H9 (cell line): Measurements from ENCODE around the gene COMMD9. TPM values are rescaled to one million over a fixed set of nuclear protein-coding genes. Genes with fewer than 3 reads are reported as not detected.

Source experiments
- DNase-seq: peaks from one replicate; pipeline ENCODE4 v3.0.0-alpha.2; 2017
- H2AFZ ChIP-seq: one replicate; pipeline ENCODE4 v1.6.1; 2013; ENCODE audit warnings: mild to moderate bottlenecking, low read length, control low read depth, moderate library complexity
- H2AK5ac ChIP-seq: 2 replicates; pipeline ENCODE4 v1.6.1; 2013; ENCODE audit warnings: low read length, control low read depth, mixed read lengths; ENCODE audit not compliant: insufficient read length
- H2BK120ac ChIP-seq: one replicate; pipeline ENCODE4 v1.6.1; 2013; ENCODE audit warnings: low read depth, mild to moderate bottlenecking, low read length, control low read depth, inconsistent platforms; ENCODE audit not compliant: poor library complexity, severe bottlenecking
- H2BK12ac ChIP-seq: 2 replicates; pipeline ENCODE4 v1.6.1; 2013; ENCODE audit warnings: low read length, control low read depth, mixed read lengths, low read depth; ENCODE audit not compliant: insufficient read length
- H2BK15ac ChIP-seq: 2 replicates; pipeline ENCODE4 v1.6.1; 2013; ENCODE audit warnings: low read depth, low read length, control low read depth
- H2BK20ac ChIP-seq: one replicate; pipeline ENCODE4 v1.6.1; 2013; ENCODE audit warnings: low read depth, mild to moderate bottlenecking, low read length, control low read depth, inconsistent platforms; ENCODE audit not compliant: poor library complexity, severe bottlenecking
- H2BK5ac ChIP-seq: 2 replicates; pipeline ENCODE4 v1.6.1; 2013; ENCODE audit warnings: low read length, control low read depth, mixed read lengths; ENCODE audit not compliant: insufficient read length
- H3K14ac ChIP-seq: 2 replicates; pipeline ENCODE4 v1.6.1; 2013; ENCODE audit warnings: low read length, control low read depth; ENCODE audit not compliant: insufficient read depth
- H3K18ac ChIP-seq: 2 replicates; pipeline ENCODE4 v1.6.1; 2013; ENCODE audit warnings: low read depth, mild to moderate bottlenecking, mixed read lengths, low read length, control low read depth; ENCODE audit not compliant: insufficient read length
- H3K23ac ChIP-seq: 2 replicates; pipeline ENCODE4 v1.6.1; 2013; ENCODE audit warnings: low read length, control low read depth, mixed read lengths, low read depth; ENCODE audit not compliant: insufficient read length
- H3K23me2 ChIP-seq: 2 replicates; pipeline ENCODE4 v1.6.1; 2013; ENCODE audit warnings: low read depth, mild to moderate bottlenecking, mixed read lengths, low read length, control low read depth; ENCODE audit not compliant: insufficient read length, poor library complexity, severe bottlenecking
- H3K27ac ChIP-seq: 2 replicates; pipeline ENCODE4 v1.5.1; 2013; ENCODE audit warnings: low read length, control low read depth, mixed read lengths, low read depth; ENCODE audit not compliant: insufficient read length
- H3K27me3 ChIP-seq: 2 replicates; pipeline ENCODE4 v1.6.1; 2013; ENCODE audit warnings: low read length, control low read depth, inconsistent platforms; ENCODE audit not compliant: insufficient read depth
- H3K4ac ChIP-seq: 2 replicates; pipeline ENCODE4 v1.6.1; 2013; ENCODE audit warnings: low read depth, mild to moderate bottlenecking, control low read depth, inconsistent platforms, low read length, moderate library complexity
- H3K4me1 ChIP-seq: 2 replicates; pipeline ENCODE4 v1.6.1; 2013; ENCODE audit warnings: low read length, control low read depth, inconsistent platforms; ENCODE audit not compliant: insufficient read depth
- H3K4me2 ChIP-seq: 2 replicates; pipeline ENCODE4 v1.6.1; 2013; ENCODE audit warnings: low read length, control low read depth, mixed read lengths; ENCODE audit not compliant: insufficient read length, insufficient read depth
- H3K56ac ChIP-seq: 2 replicates; pipeline ENCODE4 v1.6.1; 2013; ENCODE audit warnings: low read depth, mild to moderate bottlenecking, mixed read lengths, low read length, control low read depth; ENCODE audit not compliant: insufficient read length
- H3K79me1 ChIP-seq: 2 replicates; pipeline ENCODE4 v1.6.1; 2013; ENCODE audit warnings: low read depth, mild to moderate bottlenecking, moderate library complexity, low read length, control low read depth, inconsistent platforms; ENCODE audit not compliant: insufficient read depth, poor library complexity, severe bottlenecking
- H3K79me2 ChIP-seq: 2 replicates; pipeline ENCODE4 v1.6.1; 2013; ENCODE audit warnings: low read length, control low read depth, inconsistent platforms; ENCODE audit not compliant: insufficient read depth
- H3K9ac ChIP-seq: 2 replicates; pipeline ENCODE4 v1.6.1; 2013; ENCODE audit warnings: low read length, control low read depth, mixed read lengths; ENCODE audit not compliant: insufficient read length; ENCODE audit errors: extremely low read depth
- H3K9me3 ChIP-seq: one replicate; pipeline ENCODE4 v1.6.1; 2013; ENCODE audit warnings: low read depth, low read length, inconsistent platforms; ENCODE audit not compliant: control insufficient read depth
- H3T11ph ChIP-seq: one replicate; pipeline ENCODE4 v1.6.1; 2013; ENCODE audit warnings: mild to moderate bottlenecking, low read length, control low read depth, inconsistent platforms
- H4K20me1 ChIP-seq: one replicate; pipeline ENCODE4 v1.6.1; 2013; ENCODE audit not compliant: control insufficient read depth, insufficient read length, insufficient read depth
- H4K5ac ChIP-seq: 2 replicates; pipeline ENCODE4 v1.6.1; 2013; ENCODE audit warnings: low read depth, mild to moderate bottlenecking, mixed read lengths, low read length, control low read depth; ENCODE audit not compliant: insufficient read length
- H4K8ac ChIP-seq: replicated peaks from 2 replicates; pipeline ENCODE4 v1.6.1; 2013; ENCODE audit warnings: low read length, control low read depth, mixed read lengths, low read depth; ENCODE audit not compliant: insufficient read length
- H4K91ac ChIP-seq: 2 replicates; pipeline ENCODE4 v1.6.1; 2013; ENCODE audit warnings: low read depth, mild to moderate bottlenecking, moderate library complexity, mixed read lengths, low read length, control low read depth; ENCODE audit not compliant: insufficient read length
- H3K27ac Mint-ChIP-seq, 3 experiments: 2 replicates in 2 of 3; 3 replicates in 1 of 3; pipeline ENCODE4 v1.8.0; 2020 to 2021; ENCODE audit warnings: mixed read lengths in 3 of 3, mild to moderate bottlenecking in 1 of 3, moderate library complexity in 1 of 3
- H3K27me3 Mint-ChIP-seq: 2 replicates; pipeline ENCODE4 v1.8.0; 2021; ENCODE audit warnings: low read depth, mild to moderate bottlenecking, moderate library complexity, mixed read lengths
- H3K36me3 Mint-ChIP-seq, 3 experiments: 2 replicates in 2 of 3; 3 replicates in 1 of 3; pipeline ENCODE4 v1.8.0; 2020 to 2021; ENCODE audit warnings: low read depth in 3 of 3, mixed read lengths in 3 of 3; ENCODE audit not compliant: insufficient read depth in 1 of 3
- H3K4me1 Mint-ChIP-seq, 2 experiments: 2 replicates each; pipeline ENCODE4 v1.8.0; 2020; ENCODE audit warnings: mixed read lengths in 2 of 2
- H3K4me3 Mint-ChIP-seq, 2 experiments: 2 replicates in 1 of 2; 3 replicates in 1 of 2; pipeline ENCODE4 v1.8.0; 2020 to 2021; ENCODE audit warnings: mild to moderate bottlenecking in 2 of 2, mixed read lengths in 2 of 2, moderate library complexity in 1 of 2
- H3K9me3 Mint-ChIP-seq, 2 experiments: 2 replicates in 1 of 2; 3 replicates in 1 of 2; pipeline ENCODE4 v1.8.0; 2020; ENCODE audit warnings: mild to moderate bottlenecking in 2 of 2, mixed read lengths in 2 of 2, moderate library complexity in 1 of 2
- CTCF ChIP-seq: fragments of 200-600 bp; sonication (generic); conservative IDR thresholded peaks from 3 replicates; pipeline ENCODE4 v1.8.0; 2021; ENCODE audit warnings: antibody characterized with exemption, mild to moderate bottlenecking
- WGBS: extraction: QIAGEN DNeasy Blood & Tissue Kit; methylation state at CpG from one replicate; pipeline ENCODE4 v1.1.7; 2013; ENCODE audit warnings: missing lambda C conversion rate, low lambda C conversion rate, mixed read lengths; ENCODE audit not compliant: insufficient read length; ENCODE audit errors: extremely low coverage; 5-methylcytosine and 5-hydroxymethylcytosine counted together
- total RNA-seq: library from RNA; stranded (reverse); gene quantifications from 2 replicates; pipeline ENCODE4 v1.2.1, GENCODE V29; 2021

Gene COMMD9
- total RNA-seq, 1 experiment from 2014 or later, result 47.0 TPM

DNA sequence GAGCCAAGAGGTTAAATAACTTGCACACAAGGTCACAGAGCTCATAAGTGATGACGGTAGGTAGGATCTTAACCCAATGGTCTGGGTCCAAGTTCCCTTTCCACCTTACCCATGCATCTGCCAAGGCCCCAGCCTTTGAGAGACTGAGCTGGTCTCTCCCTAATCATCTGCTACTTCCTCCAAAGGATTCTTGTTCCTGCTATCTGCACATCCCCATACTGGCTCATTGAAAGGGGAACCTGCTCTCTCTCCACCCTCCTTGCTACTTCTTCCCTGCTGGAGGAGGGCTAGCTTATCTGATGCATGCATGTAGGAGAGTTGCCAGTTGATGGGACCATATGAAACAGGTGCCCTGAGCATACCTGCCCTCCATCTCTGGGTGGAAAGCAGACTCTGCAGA lies 47.7 kb downstream of the COMMD9 start:
- Mint-ChIP-seq H3K4me3 (no peak overlapping the region), H3K27ac (no peak overlapping the region)
- no peak overlapping the region for H4K5ac ChIP-seq

More for the DNA sequence above, 47.7 kb downstream of the COMMD9 start:
- Histone ChIP-seq H4K8ac (no peak overlapping the region), H3K79me1 (no peaks in the 10 kb centered on the region), H3K56ac (no peak overlapping the region), H3K23ac (no peak overlapping the region), H2AFZ (no peak overlapping the region), H3K23me2 (no peaks in the 10 kb centered on the region), H3K4ac (no peak overlapping the region), H2BK120ac (no peak overlapping the region), H2BK12ac (no peak overlapping the region), H3T11ph (no peak overlapping the region), H3K4me2 (no peak overlapping the region), H3K4me1 (no peaks in the 10 kb centered on the region), H3K9me3 (no peaks in the 10 kb centered on the region), H3K9ac (no peak overlapping the region), H4K20me1 (no peaks in the 10 kb centered on the region), H3K27ac (no peak overlapping the region), H2BK20ac (no peak overlapping the region), H2BK5ac (no peak overlapping the region), H3K18ac (no peak overlapping the region), H3K79me2 (no peaks in the 10 kb centered on the region), H2BK15ac (no peak overlapping the region), H3K27me3 (no peaks in the 10 kb centered on the region), H2AK5ac (no peak overlapping the region), H3K14ac (no peak overlapping the region), H4K91ac (no peak overlapping the region)
- peaks cover 5 to 8% of the 10 kb centered on the region in 2 experiments for H3K4me1 Mint-ChIP-seq
- no peak for TF ChIP-seq CTCF
- WGBS, result no CpG with 5 or more reads among the region's 1 CpG
- no peaks in the 10 kb centered on the region for H3K9me3 Mint-ChIP-seq
- no peak for DNase-seq
- H3K27me3 Mint-ChIP-seq, result no peaks in the 10 kb centered on the region; the same call in 1 of the 2 replicates
- peaks cover 0 to 3% (median 3%) of the 10 kb centered on the region in 3 experiments; a peak in 1 of 7 replicates for H3K36me3 Mint-ChIP-seq
